C4-2B (cell line): ENCODE results near the gene GREM1.

Source experiments
- CTCF ChIP-seq: fragments of 450-650 bp; conservative IDR thresholded peaks from 2 replicates; pipeline ENCODE4 v1.5.1; 2017; ENCODE audit warnings: mild to moderate bottlenecking
- ZFX ChIP-seq: fragments of 450-650 bp; IDR thresholded peaks from 2 replicates; pipeline ENCODE4 v1.6.1; 2017

DNA sequence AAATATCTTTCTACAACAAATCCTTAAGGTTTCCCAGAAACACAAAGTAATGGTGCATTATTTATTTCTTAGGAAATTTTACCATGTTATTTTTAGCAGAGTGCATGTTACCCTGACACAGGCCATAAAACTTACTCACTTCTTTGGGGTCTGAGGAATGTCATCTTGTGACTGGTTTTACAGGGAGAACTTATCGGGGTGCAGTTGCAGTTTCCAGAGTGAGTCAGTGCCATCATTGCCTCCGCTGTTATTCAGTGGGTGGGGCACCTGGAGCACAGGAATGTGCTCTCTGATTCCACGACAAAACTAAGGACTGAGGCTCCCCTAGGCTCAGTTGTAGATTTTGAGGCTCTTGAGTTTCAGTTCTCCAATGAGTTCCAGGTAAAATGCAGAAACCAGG, 11.1 kb upstream of the GREM1 start:
- TF ChIP-seq CTCF (no peak), ZFX (no peak)
